Measurements from ENCODE around the gene SELP. TPM values are rescaled to one million over a fixed set of nuclear protein-coding genes. Genes with fewer than 3 reads are reported as not detected.
A peak's percentile ranks its signal among the peaks of the same experiment; 100 is the strongest.
"Not testable (repeated sequence)": the region's sequence is repeated elsewhere in the genome, so short reads cannot be mapped to it uniquely, and the experiment has no call there.

The SELP gene
- total RNA-seq, 1 experiment from 2014 or later: not detected

DNA sequence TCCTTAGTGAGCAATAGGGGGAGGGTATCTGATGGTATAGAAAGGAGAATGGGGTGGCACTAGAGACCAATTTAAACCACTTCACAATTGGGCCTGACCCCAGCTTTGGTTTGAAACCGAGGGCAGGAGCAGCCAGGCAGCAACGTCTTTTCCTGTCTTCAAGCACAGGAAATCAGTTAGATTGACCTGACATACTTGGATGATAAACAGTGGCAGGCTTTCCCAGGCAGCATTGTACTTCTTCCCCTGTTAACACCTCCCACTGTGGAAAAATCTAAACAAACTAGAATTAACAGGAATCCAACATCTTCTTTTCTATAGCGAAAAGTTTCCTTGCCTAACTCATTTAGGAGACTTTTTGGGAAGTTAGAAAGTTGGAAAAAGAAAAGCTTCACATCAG is 40.9 kb upstream of the SELP start:
- H2BK12ac ChIP-seq (ENCODE audit: insufficient read length, low read depth, low read length): no peak overlapping the region
- H3K27ac Mint-ChIP-seq: peak overlapping the region in 1 of 3 experiments; percentile 44; a peak in 1 of 7 replicates
- no peaks in the 10 kb centered on the region for H3K23me2 ChIP-seq (ENCODE audit: insufficient read length, low read depth, low read length, poor library complexity, severe bottlenecking)
- no peaks in the 10 kb centered on the region for H3K9me3 ChIP-seq (ENCODE audit: control insufficient read depth, low read depth, low read length)
- no peaks in the 10 kb centered on the region; a peak in 1 of 4 replicates for H3K4me1 Mint-ChIP-seq
- H3K23ac ChIP-seq (ENCODE audit: insufficient read length, low read depth, low read length): no peak overlapping the region
- no peak overlapping the region for H3K9ac ChIP-seq (ENCODE audit: extremely low read depth, insufficient read length, low read length)
- H2AK5ac ChIP-seq (ENCODE audit: insufficient read length, low read length): no peak overlapping the region
- H2AFZ ChIP-seq (ENCODE audit: low read length): no peak overlapping the region
- peaks cover 33% of the 10 kb centered on the region for H3K27me3 Mint-ChIP-seq (ENCODE audit: low read depth)
- H4K8ac ChIP-seq (replicated peaks; ENCODE audit: insufficient read length, low read depth, low read length): no peak overlapping the region
- no peak overlapping the region for H3K4me2 ChIP-seq (ENCODE audit: insufficient read depth, insufficient read length, low read length)
- no peaks in the 10 kb centered on the region for H3K27me3 ChIP-seq (ENCODE audit: insufficient read depth, low read length)
- H3T11ph ChIP-seq (ENCODE audit: low read length): no peak overlapping the region
- TF ChIP-seq, protein P1, sequence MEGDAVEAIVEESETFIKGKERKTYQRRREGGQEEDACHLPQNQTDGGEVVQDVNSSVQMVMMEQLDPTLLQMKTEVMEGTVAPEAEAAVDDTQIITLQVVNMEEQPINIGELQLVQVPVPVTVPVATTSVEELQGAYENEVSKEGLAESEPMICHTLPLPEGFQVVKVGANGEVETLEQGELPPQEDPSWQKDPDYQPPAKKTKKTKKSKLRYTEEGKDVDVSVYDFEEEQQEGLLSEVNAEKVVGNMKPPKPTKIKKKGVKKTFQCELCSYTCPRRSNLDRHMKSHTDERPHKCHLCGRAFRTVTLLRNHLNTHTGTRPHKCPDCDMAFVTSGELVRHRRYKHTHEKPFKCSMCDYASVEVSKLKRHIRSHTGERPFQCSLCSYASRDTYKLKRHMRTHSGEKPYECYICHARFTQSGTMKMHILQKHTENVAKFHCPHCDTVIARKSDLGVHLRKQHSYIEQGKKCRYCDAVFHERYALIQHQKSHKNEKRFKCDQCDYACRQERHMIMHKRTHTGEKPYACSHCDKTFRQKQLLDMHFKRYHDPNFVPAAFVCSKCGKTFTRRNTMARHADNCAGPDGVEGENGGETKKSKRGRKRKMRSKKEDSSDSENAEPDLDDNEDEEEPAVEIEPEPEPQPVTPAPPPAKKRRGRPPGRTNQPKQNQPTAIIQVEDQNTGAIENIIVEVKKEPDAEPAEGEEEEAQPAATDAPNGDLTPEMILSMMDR (conservative IDR thresholded peaks at IDR 0.05): no peak
- no peak overlapping the region for H2BK20ac ChIP-seq (ENCODE audit: low read depth, low read length, poor library complexity, severe bottlenecking)
- H3K79me1 ChIP-seq (ENCODE audit: insufficient read depth, low read depth, low read length, poor library complexity, severe bottlenecking): no peaks in the 10 kb centered on the region
- no peak overlapping the region for H2BK15ac ChIP-seq (ENCODE audit: low read depth, low read length)
- no peaks in the 10 kb centered on the region; a peak in 1 of 7 replicates for H3K36me3 Mint-ChIP-seq (ENCODE audit: insufficient read depth in 1 of 3, low read depth in 3 of 3)
- no peak overlapping the region for H4K5ac ChIP-seq (ENCODE audit: insufficient read length, low read depth, low read length)
- H3K14ac ChIP-seq (ENCODE audit: insufficient read depth, low read length): no peak overlapping the region
- no peak for DNase-seq
- no peak overlapping the region for H3K4me3 Mint-ChIP-seq
- H4K20me1 ChIP-seq (ENCODE audit: control insufficient read depth, insufficient read depth, insufficient read length): no peaks in the 10 kb centered on the region
- no peak overlapping the region for H4K91ac ChIP-seq (ENCODE audit: insufficient read length, low read depth, low read length)
- no peak overlapping the region for H2BK5ac ChIP-seq (ENCODE audit: insufficient read length, low read length)
- peaks cover under 1% of the 10 kb centered on the region; the same call in 1 of the 2 replicates for H3K4me1 ChIP-seq (ENCODE audit: insufficient read depth, low read length)
- no CpG with 5 or more reads among the region's 3 CpGs for WGBS (ENCODE audit: extremely low coverage, insufficient read length, low lambda C conversion rate)
- no peak overlapping the region for H3K56ac ChIP-seq (ENCODE audit: insufficient read length, low read depth, low read length)
- no peak overlapping the region for H2BK120ac ChIP-seq (ENCODE audit: low read depth, low read length, poor library complexity, severe bottlenecking)
- no peak overlapping the region for H3K18ac ChIP-seq (ENCODE audit: insufficient read length, low read depth, low read length)
- no peak overlapping the region for H3K27ac ChIP-seq (ENCODE audit: insufficient read length, low read depth, low read length)
- no peak overlapping the region for H3K4ac ChIP-seq (ENCODE audit: low read depth, low read length)
- H3K79me2 ChIP-seq (ENCODE audit: insufficient read depth, low read length): no peaks in the 10 kb centered on the region
- peaks cover 0 to 3% of the 10 kb centered on the region in 2 experiments; a peak in 2 of 5 replicates for H3K9me3 Mint-ChIP-seq

DNA sequence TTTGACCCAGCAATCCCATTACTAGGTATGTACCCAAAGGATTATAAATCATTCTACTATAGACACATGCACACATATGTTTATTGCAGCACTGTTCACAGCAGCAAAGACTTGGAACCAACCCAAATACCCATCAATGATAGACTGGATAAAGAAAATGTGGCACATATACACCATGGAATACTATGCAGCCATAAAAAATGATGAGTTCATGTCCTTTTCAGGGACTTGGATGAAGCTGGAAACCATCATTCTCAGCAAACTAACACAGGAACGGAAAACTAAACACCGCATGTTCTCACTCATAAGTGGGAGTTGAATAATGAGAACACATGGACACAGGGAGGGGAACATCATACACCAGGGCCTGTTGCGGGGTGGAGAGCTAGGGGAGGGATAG is 40.3 kb upstream of the SELP start:
- not testable (repeated sequence) for H3K18ac ChIP-seq (ENCODE audit: insufficient read length, low read depth, low read length); DNase-seq; H2BK120ac ChIP-seq (ENCODE audit: low read depth, low read length, poor library complexity, severe bottlenecking); H3K56ac ChIP-seq (ENCODE audit: insufficient read length, low read depth, low read length); H2AFZ ChIP-seq (ENCODE audit: low read length); H3K9ac ChIP-seq (ENCODE audit: extremely low read depth, insufficient read length, low read length); H2BK15ac ChIP-seq (ENCODE audit: low read depth, low read length); H3K9me3 Mint-ChIP-seq; H3K36me3 Mint-ChIP-seq (ENCODE audit: insufficient read depth in 1 of 3, low read depth in 3 of 3); H3K4me1 ChIP-seq (ENCODE audit: insufficient read depth, low read length); H2BK5ac ChIP-seq (ENCODE audit: insufficient read length, low read length); H3K14ac ChIP-seq (ENCODE audit: insufficient read depth, low read length); H3K4ac ChIP-seq (ENCODE audit: low read depth, low read length); H3K4me3 Mint-ChIP-seq; H3K27me3 ChIP-seq (ENCODE audit: insufficient read depth, low read length); H4K8ac ChIP-seq (replicated peaks; ENCODE audit: insufficient read length, low read depth, low read length); H3K23me2 ChIP-seq (ENCODE audit: insufficient read length, low read depth, low read length, poor library complexity, severe bottlenecking); H3K27ac Mint-ChIP-seq; H3K4me2 ChIP-seq (ENCODE audit: insufficient read depth, insufficient read length, low read length); H4K20me1 ChIP-seq (ENCODE audit: control insufficient read depth, insufficient read depth, insufficient read length); H3T11ph ChIP-seq (ENCODE audit: low read length); H4K5ac ChIP-seq (ENCODE audit: insufficient read length, low read depth, low read length); H3K4me1 Mint-ChIP-seq; H2BK20ac ChIP-seq (ENCODE audit: low read depth, low read length, poor library complexity, severe bottlenecking); H2AK5ac ChIP-seq (ENCODE audit: insufficient read length, low read length); H3K9me3 ChIP-seq (ENCODE audit: control insufficient read depth, low read depth, low read length); H3K79me2 ChIP-seq (ENCODE audit: insufficient read depth, low read length); H3K27ac ChIP-seq (ENCODE audit: insufficient read length, low read depth, low read length); H3K79me1 ChIP-seq (ENCODE audit: insufficient read depth, low read depth, low read length, poor library complexity, severe bottlenecking); H3K23ac ChIP-seq (ENCODE audit: insufficient read length, low read depth, low read length); H4K91ac ChIP-seq (ENCODE audit: insufficient read length, low read depth, low read length); H2BK12ac ChIP-seq (ENCODE audit: insufficient read length, low read depth, low read length)
- WGBS (ENCODE audit: extremely low coverage, insufficient read length, low lambda C conversion rate): no CpG with 5 or more reads among the region's 3 CpGs
- peaks cover 33% of the 10 kb centered on the region for H3K27me3 Mint-ChIP-seq (ENCODE audit: low read depth)

Data from H9 (cell line).